UCSD-AML1 (cell line): ENCODE measurements around the gene FKBP1A.
A peak's percentile ranks its signal among the peaks of the same experiment; 100 is the strongest.

ENCODE experiments used
- DNase-seq: peaks from one replicate; lab custom pipeline; 2025; ENCODE audit not compliant: unreplicated experiment; lab: John Stamatoyannopoulos, UW

Gene FKBP1A

GRCh38 chr20:1392693-1393506 is at the start of gene FKBP1A:
Gene FKBP1A (minus strand): TSS chr20:1393054. CDS start chr20:1392998, 56 bp downstream.
- DNase-seq, result peak; percentile 97

GRCh38 chr20:1442304-1442703 is 49.5 kb upstream of the FKBP1A start:
- no peak for DNase-seq

GRCh38 chr20:1441133-1441532 is 48.3 kb upstream of the FKBP1A start:
- no peak for DNase-seq

- peak; percentile 37 for DNase-seq
Measured at GRCh38 chr20:1440024-1440423, 47.2 kb upstream of the FKBP1A start.

GRCh38 chr20:1438361-1438760 is 45.5 kb upstream of the FKBP1A start:
- DNase-seq, result no peak

- DNase-seq, result peak; percentile 67
Measured at GRCh38 chr20:1437235-1437904, 44.5 kb upstream of the FKBP1A start.

GRCh38 chr20:1436263-1436662 is 43.4 kb upstream of the FKBP1A start:
- no peak for DNase-seq

GRCh38 chr20:1435337-1435699 is 42.5 kb upstream of the FKBP1A start:
- no peak for DNase-seq

- peak; percentile 66 for DNase-seq
Measured at GRCh38 chr20:1434571-1435336, 41.9 kb upstream of the FKBP1A start.

- no peak for DNase-seq
Measured at GRCh38 chr20:1431158-1431557, 38.3 kb upstream of the FKBP1A start.

GRCh38 chr20:1430004-1430451 is 37.2 kb upstream of the FKBP1A start:
- no peak for DNase-seq

- no peak for DNase-seq
Measured at GRCh38 chr20:1429143-1429728, 36.4 kb upstream of the FKBP1A start.

- DNase-seq, result no peak
Measured at GRCh38 chr20:1427457-1428054, 34.7 kb upstream of the FKBP1A start.

- no peak for DNase-seq
Measured at GRCh38 chr20:1426231-1426849, 33.5 kb upstream of the FKBP1A start.

- DNase-seq, result no peak
Measured at GRCh38 chr20:1424336-1424735, 31.5 kb upstream of the FKBP1A start.

- no peak for DNase-seq
Measured at GRCh38 chr20:1423625-1424106, 30.8 kb upstream of the FKBP1A start.

GRCh38 chr20:1423206-1423605 is 30.4 kb upstream of the FKBP1A start:
- no peak for DNase-seq

GRCh38 chr20:1422753-1423152 is 29.9 kb upstream of the FKBP1A start:
- no peak for DNase-seq

GRCh38 chr20:1420066-1420465 is 27.2 kb upstream of the FKBP1A start:
- no peak for DNase-seq

GRCh38 chr20:1418350-1418749 is 25.5 kb upstream of the FKBP1A start:
- no peak for DNase-seq
